Measurements from ENCODE around the gene EPB41L4A. TPM values are rescaled to one million over a fixed set of nuclear protein-coding genes. Genes with fewer than 3 reads are reported as not detected.

EPB41L4A gene
- total and polyA plus RNA-seq, 2 donors (not counting 3 experiments of a cell fraction or from before 2014, with no cell fraction given): 6.0 to 17.9 TPM

DNA sequence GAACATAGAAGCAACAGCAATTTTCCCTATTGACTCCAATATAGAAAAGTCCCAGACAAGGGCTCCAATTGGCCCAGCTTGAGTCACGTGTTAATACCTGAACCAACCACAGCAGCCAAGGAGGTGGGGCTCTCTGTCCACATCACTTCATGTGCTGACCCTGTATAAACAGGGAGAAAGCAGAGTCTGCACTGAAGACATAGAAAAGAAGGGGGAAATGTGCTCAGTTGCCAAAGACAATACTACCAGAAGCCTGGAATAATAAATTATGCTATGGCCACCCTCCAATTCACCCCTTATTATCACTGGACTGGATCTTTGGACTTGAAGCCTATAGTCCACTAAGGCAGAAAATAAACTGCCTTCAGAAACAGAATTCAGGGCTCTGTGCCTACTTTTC lies 275.4 kb downstream of the EPB41L4A start:
- TF ChIP-seq, protein P1, sequence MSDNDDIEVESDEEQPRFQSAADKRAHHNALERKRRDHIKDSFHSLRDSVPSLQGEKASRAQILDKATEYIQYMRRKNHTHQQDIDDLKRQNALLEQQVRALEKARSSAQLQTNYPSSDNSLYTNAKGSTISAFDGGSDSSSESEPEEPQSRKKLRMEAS (IDR thresholded peaks at IDR 0.05; ENCODE audit: insufficient read depth, insufficient read length): no peak
- TF ChIP-seq EZH2 (IDR thresholded peaks at IDR 0.05; ENCODE audit: borderline replicate concordance, low read depth, low read length, severe bottlenecking): no peak
- no peak for TF ChIP-seq FOS (IDR thresholded peaks at IDR 0.05; ENCODE audit: borderline replicate concordance, insufficient read depth, low read length)
- no peak for TF ChIP-seq GATA2 (IDR thresholded peaks at IDR 0.05; ENCODE audit: insufficient read depth, insufficient read length, low read depth, low read length)
- TF ChIP-seq, protein P2, sequence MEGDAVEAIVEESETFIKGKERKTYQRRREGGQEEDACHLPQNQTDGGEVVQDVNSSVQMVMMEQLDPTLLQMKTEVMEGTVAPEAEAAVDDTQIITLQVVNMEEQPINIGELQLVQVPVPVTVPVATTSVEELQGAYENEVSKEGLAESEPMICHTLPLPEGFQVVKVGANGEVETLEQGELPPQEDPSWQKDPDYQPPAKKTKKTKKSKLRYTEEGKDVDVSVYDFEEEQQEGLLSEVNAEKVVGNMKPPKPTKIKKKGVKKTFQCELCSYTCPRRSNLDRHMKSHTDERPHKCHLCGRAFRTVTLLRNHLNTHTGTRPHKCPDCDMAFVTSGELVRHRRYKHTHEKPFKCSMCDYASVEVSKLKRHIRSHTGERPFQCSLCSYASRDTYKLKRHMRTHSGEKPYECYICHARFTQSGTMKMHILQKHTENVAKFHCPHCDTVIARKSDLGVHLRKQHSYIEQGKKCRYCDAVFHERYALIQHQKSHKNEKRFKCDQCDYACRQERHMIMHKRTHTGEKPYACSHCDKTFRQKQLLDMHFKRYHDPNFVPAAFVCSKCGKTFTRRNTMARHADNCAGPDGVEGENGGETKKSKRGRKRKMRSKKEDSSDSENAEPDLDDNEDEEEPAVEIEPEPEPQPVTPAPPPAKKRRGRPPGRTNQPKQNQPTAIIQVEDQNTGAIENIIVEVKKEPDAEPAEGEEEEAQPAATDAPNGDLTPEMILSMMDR (IDR thresholded peaks at IDR 0.05; ENCODE audit: extremely low read depth in 1 of 2, insufficient read depth in 1 of 2, low read depth in 1 of 2, low read length in 2 of 2): no peak
- no peak for TF ChIP-seq JUN (IDR thresholded peaks at IDR 0.05; ENCODE audit: borderline replicate concordance, insufficient read depth, insufficient read length, low read depth)
- no peak for TF ChIP-seq POLR2AphosphoS5 (IDR thresholded peaks at IDR 0.05; ENCODE audit: insufficient read depth, low read depth, low read length)
- TF ChIP-seq POLR2A (IDR thresholded peaks at IDR 0.05; ENCODE audit: low read depth, low read length): no peak
- no peak for TF ChIP-seq MYC (IDR thresholded peaks at IDR 0.05; ENCODE audit: low read depth, low read length)
- Histone ChIP-seq H3K9ac (replicated peaks; ENCODE audit: extremely low read depth, insufficient read depth, low read length) (no peak overlapping the region), H3K27me3 (ENCODE audit: control insufficient read depth in 2 of 2, insufficient read depth in 2 of 2, low read length in 2 of 2) (no peaks in the 10 kb centered on the region), H3K4me2 (ENCODE audit: insufficient read depth, low read length) (no peak overlapping the region), H3K4me1 (ENCODE audit: control insufficient read depth, extremely low read depth, insufficient read depth, low read length) (peaks cover 13% of the 10 kb centered on the region), H3K36me3 (ENCODE audit: control insufficient read depth in 2 of 2, extremely low read depth in 1 of 2, insufficient read depth in 2 of 2, low read length in 2 of 2) (no peaks in the 10 kb centered on the region), H4K20me1 (replicated peaks; ENCODE audit: control insufficient read depth, extremely low read depth, insufficient read depth, low read length) (no peaks in the 10 kb centered on the region), H3K4me3 (replicated peaks in 1 of 3; ENCODE audit: insufficient read depth in 1 of 3, low read depth in 1 of 3, low read length in 3 of 3) (no peak overlapping the region), H3K27ac (ENCODE audit: insufficient read depth, low read depth, low read length) (no peak overlapping the region), H3K79me2 (ENCODE audit: control insufficient read depth, insufficient read depth, low read length) (no peaks in the 10 kb centered on the region), H2AFZ (ENCODE audit: low read depth, low read length) (no peak overlapping the region), H3K9me1 (replicated peaks; ENCODE audit: control insufficient read depth, extremely low read depth, insufficient read depth, low read length) (no peaks in the 10 kb centered on the region), H3K9me3 (replicated peaks; ENCODE audit: control insufficient read depth, insufficient read depth, low read length) (no peaks in the 10 kb centered on the region)
- FAIRE-seq: no peak
- peak; percentile 95 for DNase-seq (ENCODE audit: low read depth, low spot score)
- dilution Hi-C loops (cut with MboI; ENCODE audit: extremely low pct_ligation_motif_present, low sequenced_read_pairs) (no loop called here), intact Hi-C loops (cut with micrococcal nuclease) (no loop called here)
- no TSS peak for BruUV-seq (replicated peaks)
- ChIA-PET POLR2A (no interaction called here), CTCF (interaction anchor here (1.6 to 6.7 kb wide), 3 partner anchors 386 to 612 kb away, joined by 3 to 71 read pairs (median 65); no protein-coding TSS in a partner anchor)
